GM23248 (cell line): ENCODE measurements around the gene COX6A1. TPM values are rescaled to one million over a fixed set of nuclear protein-coding genes. Genes with fewer than 3 reads are reported as not detected.
A peak's percentile ranks its signal among the peaks of the same experiment; 100 is the strongest.

ENCODE experiments used
- DNase-seq: peaks from one replicate; pipeline ENCODE4 v3.0.0-alpha.2; 2015
- H2AFZ ChIP-seq: fragments of 200-600 bp; sonication (generic); 2 replicates; pipeline ENCODE4 v1.6.1; 2016; ENCODE audit warnings: antibody characterized with exemption
- H3F3A ChIP-seq: fragments of 200-600 bp; sonication (generic); 2 replicates; pipeline ENCODE4 v1.6.1; 2016; ENCODE audit warnings: mild to moderate bottlenecking, antibody characterized with exemption, mixed run types; ENCODE audit not compliant: insufficient read depth
- H3K27ac ChIP-seq: fragments of 200-600 bp; sonication (generic); 2 replicates; pipeline ENCODE4 v1.5.1; 2016; ENCODE audit warnings: mild to moderate bottlenecking
- H3K27me3 ChIP-seq: fragments of 200-600 bp; sonication (generic); replicated peaks from 2 replicates; pipeline ENCODE4 v1.6.1; 2016; ENCODE audit warnings: mild to moderate bottlenecking; ENCODE audit not compliant: insufficient read depth
- H3K36me3 ChIP-seq: fragments of 200-600 bp; sonication (generic); 2 replicates; pipeline ENCODE4 v1.6.1; 2016; ENCODE audit warnings: low read depth, mild to moderate bottlenecking
- H3K4me1 ChIP-seq: fragments of 200-600 bp; sonication (generic); 2 replicates; pipeline ENCODE4 v1.6.1; 2016; ENCODE audit warnings: mild to moderate bottlenecking; ENCODE audit not compliant: insufficient read depth
- H3K4me2 ChIP-seq: fragments of 200-600 bp; sonication (generic); one replicate; pipeline ENCODE4 v1.6.1; 2016; ENCODE audit warnings: mild to moderate bottlenecking; ENCODE audit not compliant: unreplicated experiment
- H3K4me3 ChIP-seq: fragments of 200-600 bp; sonication (generic); 2 replicates; pipeline ENCODE4 v1.5.1; 2016; ENCODE audit warnings: mild to moderate bottlenecking
- H3K79me2 ChIP-seq: fragments of 200-600 bp; sonication (generic); 2 replicates; pipeline ENCODE4 v1.6.1; 2016; ENCODE audit warnings: mild to moderate bottlenecking; ENCODE audit not compliant: insufficient read depth
- H3K9ac ChIP-seq: fragments of 200-600 bp; sonication (generic); 2 replicates; pipeline ENCODE4 v1.6.1; 2016; ENCODE audit warnings: mild to moderate bottlenecking
- H3K9me2 ChIP-seq: fragments of 200-600 bp; sonication (generic); 2 replicates; pipeline ENCODE4 v1.6.1; 2016; ENCODE audit warnings: mixed run types, mild to moderate bottlenecking, moderate library complexity; ENCODE audit not compliant: insufficient read depth
- H3K9me3 ChIP-seq: fragments of 200-600 bp; sonication (generic); one replicate; pipeline ENCODE4 v1.6.1; 2017; ENCODE audit warnings: low read depth
- H4K20me1 ChIP-seq: fragments of 200-600 bp; sonication (generic); 2 replicates; pipeline ENCODE4 v1.6.0; 2016; ENCODE audit not compliant: insufficient read depth
- EZH2 ChIP-seq: fragments of 200-600 bp; sonication (generic); IDR thresholded peaks from 2 replicates; pipeline ENCODE4 v1.6.1; 2018; ENCODE audit warnings: antibody characterized with exemption, mild to moderate bottlenecking; ENCODE audit not compliant: insufficient read depth, poor library complexity, severe bottlenecking
- EZH2phosphoT487 ChIP-seq: fragments of 200-600 bp; sonication (generic); IDR thresholded peaks from 2 replicates; pipeline ENCODE4 v1.6.1; 2018; ENCODE audit warnings: antibody characterized with exemption, moderate library complexity, mild to moderate bottlenecking, low read depth; ENCODE audit not compliant: insufficient read depth
- WGBS, 2 experiments: methylation state at CpG; one replicate each; pipeline ENCODE4 v1.1.6; 2015 to 2017; ENCODE audit warnings: low lambda C conversion rate in 2 of 2, low coverage in 1 of 2; ENCODE audit errors: missing lambda C conversion rate in 2 of 2; 5-methylcytosine and 5-hydroxymethylcytosine counted together
- in situ Hi-C: fragments of 300-500 bp; cut with MboI; formaldehyde crosslinking; loops from 2 replicates; pipeline ENCODE4 v1.15.0; 2020
- polyA plus RNA-seq: library from polyadenylated mRNA; unstranded; fragments of >200 nt; fragmentation: Nextera tagmentation; extraction: Ambion mirVana; gene quantifications from 2 replicates; pipeline ENCODE4 v1.2.1, GENCODE V29; 2016
- total RNA-seq: library from RNA; depleted of rRNA; stranded (reverse); fragments of >200 nt; shearing (Covaris generic); gene quantifications from 2 replicates; pipeline ENCODE4 v1.2.3, GENCODE V29; 2014

Gene COX6A1
- total and polyA plus RNA-seq, 2 experiments from 2014 or later, result 358 to 806 TPM

DNA sequence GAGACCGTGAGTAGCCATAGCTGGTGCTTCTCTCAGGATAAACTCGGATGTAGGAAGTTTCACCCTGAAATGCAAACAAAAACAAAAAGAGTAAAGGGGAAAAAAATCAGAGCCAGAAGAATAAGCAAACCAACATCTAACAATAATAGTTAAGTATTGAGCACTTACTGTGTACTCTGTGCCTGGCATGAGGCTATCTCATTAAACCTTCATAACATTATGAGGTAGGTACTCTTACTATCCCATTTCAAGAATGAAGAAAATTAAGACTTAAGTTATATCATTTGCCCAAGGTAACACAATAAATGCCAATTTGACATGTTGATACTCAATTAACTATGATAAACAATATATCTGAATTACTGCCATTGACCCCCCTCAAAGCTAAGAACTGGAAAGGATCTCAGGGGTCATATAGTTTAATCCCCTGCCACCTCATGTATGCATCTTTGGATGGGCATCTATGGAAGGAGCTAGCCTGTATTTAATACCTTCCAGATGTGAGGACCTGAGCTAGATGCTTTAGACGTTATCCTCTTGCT lies 24.3 kb downstream of the COX6A1 start:
- Histone ChIP-seq H3K9ac (no peak overlapping the region), H3K9me3 (no peaks in the 10 kb centered on the region), H3K36me3 (peaks cover 81% of the 10 kb centered on the region), H4K20me1 (peaks cover 8% of the 10 kb centered on the region; the same call in 1 of the 2 replicates), H3F3A (peaks cover 53% of the 10 kb centered on the region), H3K27ac (no peak overlapping the region), H3K9me2 (no peaks in the 10 kb centered on the region), H3K79me2 (peaks cover 88% of the 10 kb centered on the region), H2AFZ (no peak overlapping the region), H3K27me3 (no peaks in the 10 kb centered on the region), H3K4me3 (no peak overlapping the region), H3K4me2 (no peak overlapping the region), H3K4me1 (peaks cover 12% of the 10 kb centered on the region; the same call in 1 of the 2 replicates)
- DNase-seq, result no peak
- TF ChIP-seq EZH2, result no peak
- no peak for TF ChIP-seq EZH2phosphoT487
- in situ Hi-C loops, result no loop called here
- 68 to 71% methylated on average over 3 of the region's 3 CpGs for WGBS, 2 experiments

GRCh38 chr12:120463712-120464111 lies 25.8 kb downstream of the COX6A1 start:
- H3K27ac ChIP-seq, result no peak overlapping the region
- H3K9me2 ChIP-seq, result no peaks in the 10 kb centered on the region
- no peak overlapping the region for H2AFZ ChIP-seq
- in situ Hi-C loops, result no loop called here
- DNase-seq, result no peak
- H3F3A ChIP-seq, result peaks cover 66% of the 10 kb centered on the region
- peaks cover 9% of the 10 kb centered on the region; the same call in 1 of the 2 replicates for H4K20me1 ChIP-seq
- H3K27me3 ChIP-seq, result no peaks in the 10 kb centered on the region
- H3K4me2 ChIP-seq, result no peak overlapping the region
- peaks cover 96% of the 10 kb centered on the region for H3K79me2 ChIP-seq
- H3K9ac ChIP-seq, result no peak overlapping the region
- no peak overlapping the region for H3K4me3 ChIP-seq
- no peaks in the 10 kb centered on the region for H3K9me3 ChIP-seq
- 87 to 89% methylated on average over 5 of the region's 5 CpGs for WGBS, 2 experiments
- H3K4me1 ChIP-seq, result peaks cover 12% of the 10 kb centered on the region; the same call in 1 of the 2 replicates
- TF ChIP-seq EZH2phosphoT487, result no peak
- TF ChIP-seq EZH2, result no peak
- H3K36me3 ChIP-seq, result peaks cover 74% of the 10 kb centered on the region

- no peak overlapping the region for H3K27ac ChIP-seq
- WGBS, 2 experiments, result 24 to 34% methylated on average over 5 of the region's 5 CpGs
- H3F3A ChIP-seq, result peaks cover 51% of the 10 kb centered on the region
Measured at GRCh38 chr12:120465756-120466155, 27.8 kb downstream of the COX6A1 start.

DNA sequence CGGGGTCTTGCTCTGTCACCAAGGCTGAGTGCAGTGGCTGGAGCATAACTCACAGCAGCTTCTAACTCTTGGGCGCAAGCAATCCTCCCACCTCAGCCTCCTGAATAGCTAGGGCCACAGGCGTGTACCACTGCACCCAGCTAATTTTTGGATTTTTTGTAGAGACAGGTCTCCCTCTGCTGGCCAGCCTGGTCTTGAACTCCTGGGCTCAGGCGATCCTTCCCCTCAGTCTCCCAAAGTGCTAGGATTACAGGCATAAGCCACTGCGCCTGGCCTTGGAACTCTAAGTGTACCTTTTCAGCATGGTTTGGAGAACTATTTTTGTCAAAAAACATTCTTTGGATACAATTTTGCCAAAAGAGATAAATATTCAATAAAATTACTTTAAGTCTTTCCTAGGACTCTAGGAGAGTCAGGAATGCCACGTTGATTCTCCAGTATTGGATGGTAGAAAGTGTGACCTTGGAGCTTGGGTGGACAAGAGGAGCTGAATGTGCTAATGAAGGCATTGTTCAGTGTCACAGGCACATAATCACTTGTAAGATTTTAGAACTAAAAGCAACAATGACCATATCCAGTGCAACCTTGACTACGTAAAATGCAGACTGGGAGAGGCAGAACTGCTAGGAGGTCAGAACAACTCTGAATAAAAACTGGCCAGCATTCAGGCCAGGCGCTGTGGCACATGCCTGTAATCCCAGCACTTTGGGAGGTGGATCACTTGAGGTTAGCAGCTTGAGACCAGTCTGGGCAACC lies 28.8 kb downstream of the COX6A1 start:
- H2AFZ ChIP-seq, result no peak overlapping the region
- H3K79me2 ChIP-seq, result peaks cover 96% of the 10 kb centered on the region
- H3K36me3 ChIP-seq, result peaks cover 46% of the 10 kb centered on the region
- H3K4me2 ChIP-seq, result no peak overlapping the region
- DNase-seq, result peak; percentile 78
- H3F3A ChIP-seq, result peaks cover 42% of the 10 kb centered on the region
- no peaks in the 10 kb centered on the region for H3K9me2 ChIP-seq
- no peak overlapping the region for H3K4me3 ChIP-seq
- peak overlapping the region; percentile 24; the same call in 1 of the 2 replicates for H3K9ac ChIP-seq
- peaks cover 6% of the 10 kb centered on the region; the same call in 1 of the 2 replicates for H4K20me1 ChIP-seq
- H3K9me3 ChIP-seq, result no peaks in the 10 kb centered on the region
- in situ Hi-C loops, result no loop called here
- peak overlapping the region; percentile 16; the same call in 1 of the 2 replicates for H3K27ac ChIP-seq
- TF ChIP-seq EZH2phosphoT487 (no peak), EZH2 (no peak)
- H3K4me1 ChIP-seq, result peaks cover 19% of the 10 kb centered on the region; the same call in 1 of the 2 replicates
- WGBS, 2 experiments, result 36 to 43% methylated on average over 8 of the region's 8 CpGs
- no peaks in the 10 kb centered on the region for H3K27me3 ChIP-seq

More at GRCh38 chr12:120465756-120466155, 27.8 kb downstream of the COX6A1 start:
- Histone ChIP-seq H3K9me2 (no peaks in the 10 kb centered on the region), H3K4me2 (no peak overlapping the region), H3K9ac (no peak overlapping the region), H3K4me3 (no peak overlapping the region), H2AFZ (no peak overlapping the region), H3K79me2 (peaks cover 95% of the 10 kb centered on the region), H3K9me3 (no peaks in the 10 kb centered on the region), H3K4me1 (peaks cover 12% of the 10 kb centered on the region; the same call in 1 of the 2 replicates), H3K36me3 (peaks cover 56% of the 10 kb centered on the region), H4K20me1 (peaks cover 6% of the 10 kb centered on the region; the same call in 1 of the 2 replicates), H3K27me3 (no peaks in the 10 kb centered on the region)
- TF ChIP-seq EZH2 (no peak), EZH2phosphoT487 (no peak)
- no peak for DNase-seq
- in situ Hi-C loops, result no loop called here
